ENCODE data around the gene EYS. TPM values are rescaled to one million over a fixed set of nuclear protein-coding genes. Genes with fewer than 3 reads are reported as not detected.

EYS gene
- total RNA-seq, 2 donors from 2014 or later, result not detected

DNA sequence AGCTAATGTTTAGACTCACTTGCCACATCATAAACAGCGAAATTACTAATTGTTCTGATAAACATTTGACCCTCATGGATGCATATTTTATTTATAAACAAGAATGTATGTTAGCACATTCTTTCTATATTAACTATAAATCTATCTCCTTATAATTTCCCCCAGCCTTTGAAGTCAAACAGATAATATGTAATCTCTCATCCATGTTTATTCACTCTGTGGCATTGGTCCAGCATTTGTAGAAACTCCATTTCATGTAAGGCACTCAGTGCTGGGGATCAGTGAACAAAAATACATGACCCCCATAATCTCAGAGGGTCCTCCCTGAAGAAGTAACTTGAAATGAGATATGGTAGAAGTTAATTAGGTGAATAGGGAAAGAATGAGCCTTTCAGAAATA, 856.9 kb downstream of the EYS start:
- H3K4me3 Mint-ChIP-seq, result no peak overlapping the region
- H3K9me3 Mint-ChIP-seq, result peaks cover 37% of the 10 kb centered on the region
- no peak for ATAC-seq (replicated peaks)
- no peaks in the 10 kb centered on the region for H3K27me3 Mint-ChIP-seq
- no peaks in the 10 kb centered on the region for H3K36me3 Mint-ChIP-seq (ENCODE audit: low read depth)
- no peak overlapping the region for H3K27ac Mint-ChIP-seq
- H3K4me1 Mint-ChIP-seq, result no peaks in the 10 kb centered on the region

- ATAC-seq (replicated peaks), result no peak
- Mint-ChIP-seq H3K9me3 (peaks cover 37% of the 10 kb centered on the region), H3K36me3 (ENCODE audit: low read depth) (no peaks in the 10 kb centered on the region), H3K4me1 (no peaks in the 10 kb centered on the region), H3K4me3 (no peak overlapping the region), H3K27me3 (no peaks in the 10 kb centered on the region), H3K27ac (no peak overlapping the region)
These were observed 858.6 kb downstream of the EYS start for GRCh38 chr6:64848467-64848866.

DNA sequence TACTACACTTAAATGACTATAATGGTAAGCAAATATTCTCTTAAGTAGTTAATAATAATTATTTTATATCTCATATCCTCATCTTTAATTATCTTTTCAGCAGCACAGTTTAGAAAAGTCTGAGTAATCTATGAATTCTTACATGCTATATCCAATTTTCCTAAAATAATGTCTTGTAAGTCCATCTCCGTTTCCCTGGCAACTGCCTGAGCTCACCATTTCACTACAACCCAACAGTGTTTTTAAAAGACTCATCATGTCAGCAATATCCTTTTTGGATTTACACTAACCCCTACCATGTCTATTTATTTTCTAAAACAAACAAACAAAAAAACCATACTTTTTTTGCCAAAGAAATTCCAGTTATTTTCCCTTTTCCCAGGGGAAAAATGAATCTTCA, 859.6 kb downstream of the EYS start:
- H3K4me3 Mint-ChIP-seq, result no peak overlapping the region
- no peaks in the 10 kb centered on the region for H3K27me3 Mint-ChIP-seq
- no peaks in the 10 kb centered on the region for H3K36me3 Mint-ChIP-seq (ENCODE audit: low read depth)
- no peaks in the 10 kb centered on the region for H3K4me1 Mint-ChIP-seq
- no peak for ATAC-seq (replicated peaks)
- peaks cover 39% of the 10 kb centered on the region for H3K9me3 Mint-ChIP-seq
- no peak overlapping the region for H3K27ac Mint-ChIP-seq

DNA sequence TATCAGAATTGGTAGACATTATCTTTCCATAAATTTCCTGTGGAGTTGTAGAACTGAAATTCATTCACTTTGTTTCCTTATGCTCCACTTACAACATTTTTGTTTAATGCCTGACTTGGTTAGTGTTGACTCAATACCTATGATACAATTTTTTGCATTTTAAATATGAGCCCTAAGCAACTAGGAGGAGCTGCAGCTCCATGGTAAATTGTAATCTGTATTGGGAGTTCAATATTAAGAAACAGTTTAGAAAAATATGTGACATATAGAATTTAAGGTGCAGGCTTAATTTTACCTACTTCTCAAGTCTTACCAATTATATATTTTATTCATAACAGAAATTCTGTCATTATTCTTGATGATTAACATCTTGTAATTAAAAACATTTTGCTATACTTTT, 868.3 kb downstream of the EYS start:
- Mint-ChIP-seq H3K4me3 (no peak overlapping the region), H3K36me3 (ENCODE audit: low read depth) (no peaks in the 10 kb centered on the region), H3K27ac (no peak overlapping the region), H3K27me3 (no peaks in the 10 kb centered on the region), H3K4me1 (no peaks in the 10 kb centered on the region), H3K9me3 (peaks cover 10% of the 10 kb centered on the region)
- ATAC-seq (replicated peaks), result no peak

- Mint-ChIP-seq H3K36me3 (ENCODE audit: low read depth) (no peaks in the 10 kb centered on the region), H3K27me3 (no peaks in the 10 kb centered on the region), H3K27ac (no peak overlapping the region), H3K4me1 (no peaks in the 10 kb centered on the region), H3K9me3 (peaks cover 14% of the 10 kb centered on the region), H3K4me3 (no peak overlapping the region)
- ATAC-seq (replicated peaks), result no peak
These were observed 875.3 kb downstream of the EYS start for GRCh38 chr6:64831680-64832079.

GRCh38 chr6:64817525-64817924, 889.5 kb downstream of the EYS start:
- no peak overlapping the region for H3K27ac Mint-ChIP-seq
- H3K9me3 Mint-ChIP-seq, result peaks cover 7% of the 10 kb centered on the region
- no peaks in the 10 kb centered on the region for H3K4me1 Mint-ChIP-seq
- no peak for ATAC-seq (replicated peaks)
- H3K36me3 Mint-ChIP-seq (ENCODE audit: low read depth), result no peaks in the 10 kb centered on the region
- no peaks in the 10 kb centered on the region for H3K27me3 Mint-ChIP-seq
- H3K4me3 Mint-ChIP-seq, result no peak overlapping the region

DNA sequence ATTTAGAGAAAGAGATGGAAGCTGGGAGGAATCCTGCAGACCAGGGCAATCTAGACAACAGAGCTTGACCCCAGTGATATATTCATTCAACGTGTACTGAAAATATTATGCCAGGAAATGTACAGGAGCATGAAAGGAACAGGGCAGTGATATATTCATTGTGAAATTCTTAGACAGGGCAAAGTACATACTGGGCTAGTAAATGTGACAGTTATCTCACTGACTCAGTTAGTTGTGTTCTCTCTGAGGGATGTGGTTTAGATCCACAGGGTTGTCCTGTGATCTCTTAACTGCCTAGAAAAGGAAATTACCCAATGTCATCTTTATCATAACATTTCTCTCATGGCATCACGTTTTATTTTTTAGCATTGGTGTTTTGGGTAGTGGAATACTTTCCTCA, 891.3 kb downstream of the EYS start:
- no peaks in the 10 kb centered on the region for H3K36me3 Mint-ChIP-seq (ENCODE audit: low read depth)
- no peak overlapping the region for H3K4me3 Mint-ChIP-seq
- no peak overlapping the region for H3K27ac Mint-ChIP-seq
- no peaks in the 10 kb centered on the region for H3K4me1 Mint-ChIP-seq
- no peak for ATAC-seq (replicated peaks)
- H3K9me3 Mint-ChIP-seq, result peaks cover 7% of the 10 kb centered on the region
- H3K27me3 Mint-ChIP-seq, result no peaks in the 10 kb centered on the region

DNA sequence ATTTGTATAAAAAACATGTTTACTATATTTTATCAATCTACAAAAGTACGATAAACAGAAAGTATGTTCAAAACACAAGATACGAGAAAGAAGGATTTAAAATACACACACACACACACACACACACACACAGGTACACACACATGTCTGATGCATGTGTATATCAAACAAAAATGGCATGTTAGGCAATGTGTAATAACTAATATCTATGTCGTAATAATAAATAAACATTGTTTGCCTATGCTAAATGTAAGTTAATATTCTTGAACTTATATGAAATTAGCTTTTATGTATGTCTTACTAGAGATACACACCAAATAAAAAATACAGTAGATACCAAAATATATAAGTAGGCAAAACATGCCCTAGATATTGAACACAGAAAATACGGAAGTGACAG, 894.9 kb downstream of the EYS start:
- Mint-ChIP-seq H3K36me3 (ENCODE audit: low read depth) (no peaks in the 10 kb centered on the region), H3K27me3 (no peaks in the 10 kb centered on the region), H3K27ac (no peak overlapping the region), H3K4me1 (no peaks in the 10 kb centered on the region), H3K9me3 (peaks cover 4% of the 10 kb centered on the region), H3K4me3 (no peak overlapping the region)
- no peak for ATAC-seq (replicated peaks)

GRCh38 chr6:64811119-64811518, 895.9 kb downstream of the EYS start:
- ATAC-seq (replicated peaks), result no peak
- no peak overlapping the region for H3K4me3 Mint-ChIP-seq
- H3K4me1 Mint-ChIP-seq, result no peaks in the 10 kb centered on the region
- no peaks in the 10 kb centered on the region for H3K36me3 Mint-ChIP-seq (ENCODE audit: low read depth)
- H3K27ac Mint-ChIP-seq, result no peak overlapping the region
- no peaks in the 10 kb centered on the region for H3K9me3 Mint-ChIP-seq
- H3K27me3 Mint-ChIP-seq, result no peaks in the 10 kb centered on the region

DNA sequence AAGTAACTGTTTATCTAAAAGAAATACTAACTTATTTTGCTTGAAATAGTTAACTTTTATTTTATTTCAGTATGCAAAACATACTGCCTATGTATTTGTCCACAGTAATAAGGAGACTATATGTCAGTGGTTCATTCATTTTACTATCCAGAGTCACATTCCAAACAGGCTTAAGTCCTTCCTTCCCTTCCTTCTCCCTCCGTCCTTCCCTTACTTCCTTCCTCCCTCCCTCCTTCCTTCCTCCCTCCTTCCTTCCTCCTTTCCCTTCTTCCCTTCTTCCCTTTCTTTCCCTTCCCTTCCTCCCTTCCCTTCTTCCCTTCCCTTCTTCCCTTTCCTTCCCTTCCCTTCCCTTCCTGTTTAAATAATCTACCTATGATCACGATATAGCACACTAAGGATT, 899.2 kb downstream of the EYS start:
- Mint-ChIP-seq H3K27me3 (no peaks in the 10 kb centered on the region), H3K36me3 (ENCODE audit: low read depth) (no peaks in the 10 kb centered on the region), H3K4me1 (no peaks in the 10 kb centered on the region), H3K4me3 (no peak overlapping the region), H3K27ac (no peak overlapping the region), H3K9me3 (no peaks in the 10 kb centered on the region)
- no peak for ATAC-seq (replicated peaks)

- Mint-ChIP-seq H3K9me3 (peaks cover 10% of the 10 kb centered on the region), H3K36me3 (ENCODE audit: low read depth) (no peaks in the 10 kb centered on the region), H3K27ac (no peak overlapping the region), H3K27me3 (no peaks in the 10 kb centered on the region), H3K4me3 (no peak overlapping the region), H3K4me1 (no peaks in the 10 kb centered on the region)
- no peak for ATAC-seq (replicated peaks)
These were observed 903.4 kb downstream of the EYS start for GRCh38 chr6:64803470-64804166.

DNA sequence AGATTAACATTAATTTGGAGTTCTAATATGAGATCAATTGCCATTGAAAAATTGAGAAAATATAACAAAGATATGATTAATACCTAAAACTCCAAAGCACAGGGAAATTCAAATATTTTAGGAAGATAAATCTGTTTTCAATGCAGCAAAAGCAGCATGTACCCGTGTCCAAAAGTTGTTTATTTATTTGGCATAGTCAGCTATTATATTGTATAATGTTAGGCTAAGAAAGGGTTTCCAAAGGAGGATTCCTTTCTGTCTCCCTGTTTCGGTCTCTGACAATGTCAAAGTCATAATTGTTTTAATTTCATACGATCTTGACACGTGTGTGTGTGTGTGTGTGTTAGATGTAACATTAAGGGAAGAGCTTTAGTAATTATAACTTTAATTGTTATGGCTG, 914.5 kb downstream of the EYS start:
- no peak for ATAC-seq (replicated peaks)
- H3K36me3 Mint-ChIP-seq (ENCODE audit: low read depth), result no peaks in the 10 kb centered on the region
- H3K9me3 Mint-ChIP-seq, result peaks cover 10% of the 10 kb centered on the region
- H3K27ac Mint-ChIP-seq, result no peak overlapping the region
- no peaks in the 10 kb centered on the region for H3K27me3 Mint-ChIP-seq
- H3K4me3 Mint-ChIP-seq, result no peak overlapping the region
- no peaks in the 10 kb centered on the region for H3K4me1 Mint-ChIP-seq

DNA sequence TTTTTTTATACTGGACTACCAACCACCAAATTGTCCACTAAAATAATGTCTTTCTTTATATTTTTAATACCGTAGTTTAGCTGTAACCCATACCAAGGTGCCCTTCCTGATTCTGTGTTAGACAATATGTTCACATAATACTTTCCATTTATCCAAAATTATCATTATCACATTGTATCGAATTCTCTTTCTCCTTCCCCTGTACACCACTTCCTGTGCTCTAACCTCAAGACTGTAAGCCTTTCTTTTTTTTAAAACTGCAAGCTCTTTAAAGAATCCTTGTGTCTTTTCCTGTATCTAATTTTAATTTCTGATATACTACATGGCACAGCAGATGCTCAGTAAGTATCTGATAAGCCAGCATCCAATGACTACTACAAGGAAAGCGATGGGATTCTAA, 917.5 kb downstream of the EYS start:
- Mint-ChIP-seq H3K9me3 (peaks cover 10% of the 10 kb centered on the region), H3K27ac (no peak overlapping the region), H3K4me1 (no peaks in the 10 kb centered on the region), H3K36me3 (ENCODE audit: low read depth) (no peaks in the 10 kb centered on the region), H3K27me3 (no peaks in the 10 kb centered on the region), H3K4me3 (no peak overlapping the region)
- no peak for ATAC-seq (replicated peaks)

DNA sequence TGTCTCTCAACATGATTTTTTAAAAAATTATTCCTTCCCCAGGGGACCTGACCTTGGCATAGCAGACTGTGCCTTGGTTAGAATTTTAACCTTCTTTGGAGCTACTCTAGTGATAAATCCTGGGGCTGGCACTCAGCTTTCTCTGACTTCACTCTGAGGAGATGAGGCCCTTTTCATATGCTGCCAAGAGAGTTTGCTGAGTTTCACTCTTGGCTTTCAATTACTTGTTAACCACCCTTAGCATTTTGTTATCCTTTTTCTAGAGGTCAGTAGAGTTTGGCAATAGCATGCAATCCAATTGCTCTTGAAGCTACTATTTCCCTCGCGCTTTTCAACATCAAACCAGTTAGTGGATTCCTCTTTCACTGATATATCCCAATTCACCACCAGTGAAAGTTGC, 920.3 kb downstream of the EYS start:
- Mint-ChIP-seq H3K4me1 (no peaks in the 10 kb centered on the region), H3K4me3 (no peak overlapping the region), H3K27ac (no peak overlapping the region), H3K36me3 (ENCODE audit: low read depth) (no peaks in the 10 kb centered on the region), H3K9me3 (peaks cover 10% of the 10 kb centered on the region), H3K27me3 (no peaks in the 10 kb centered on the region)
- ATAC-seq (replicated peaks), result no peak

GRCh38 chr6:64782877-64783276, 924.1 kb downstream of the EYS start:
- Mint-ChIP-seq H3K4me1 (no peaks in the 10 kb centered on the region), H3K9me3 (peaks cover 5% of the 10 kb centered on the region), H3K4me3 (no peak overlapping the region), H3K27me3 (no peaks in the 10 kb centered on the region), H3K36me3 (ENCODE audit: low read depth) (no peaks in the 10 kb centered on the region), H3K27ac (no peak overlapping the region)
- ATAC-seq (replicated peaks), result no peak

All from activated T-helper 17 cell treated with anti-CD3 and anti-CD28 coated beads, Interleukin-2, amount 50 U/mL, for 72 hours (primary cell).